Endodermal cell (in vitro differentiated cells): ENCODE results near the gene LRIT1. TPM values are rescaled to one million over a fixed set of nuclear protein-coding genes. Genes with fewer than 3 reads are reported as not detected.

Source experiments
- DNase-seq: peaks from one replicate; pipeline ENCODE4 v3.0.0-alpha.2; 2017
- H3K27ac ChIP-seq: 2 replicates; pipeline ENCODE4 v1.5.1; 2013; ENCODE audit warnings: mild to moderate bottlenecking, low read depth, low read length, moderate library complexity
- H3K27me3 ChIP-seq: 2 replicates; pipeline ENCODE4 v1.6.1; 2013; ENCODE audit warnings: mild to moderate bottlenecking, low read length, moderate library complexity; ENCODE audit not compliant: insufficient read depth, control insufficient read depth, poor library complexity, severe bottlenecking
- H3K36me3 ChIP-seq: 2 replicates; pipeline ENCODE4 v1.7.0; 2013; ENCODE audit warnings: mild to moderate bottlenecking, low read length, moderate library complexity; ENCODE audit not compliant: control insufficient read depth, insufficient read depth
- H3K4me1 ChIP-seq: one replicate; pipeline ENCODE4 v1.7.0; 2013; ENCODE audit warnings: low read length; ENCODE audit not compliant: control insufficient read depth, insufficient read depth
- H3K4me3 ChIP-seq: 2 replicates; pipeline ENCODE4 v1.5.1; 2013; ENCODE audit warnings: mild to moderate bottlenecking, low read length, moderate library complexity
- H3K9ac ChIP-seq: 2 replicates; pipeline ENCODE4 v1.6.1; 2013; ENCODE audit warnings: mild to moderate bottlenecking, low read length, moderate library complexity; ENCODE audit not compliant: poor library complexity, severe bottlenecking; ENCODE audit errors: extremely low read depth
- H3K9me3 ChIP-seq: 2 replicates; pipeline ENCODE4 v1.6.1; 2013; ENCODE audit warnings: mild to moderate bottlenecking, low read length, moderate library complexity; ENCODE audit not compliant: control insufficient read depth
- H3K27ac Mint-ChIP-seq: 2 replicates; pipeline ENCODE4 v1.8.0; 2020; ENCODE audit warnings: mixed read lengths
- H3K27me3 Mint-ChIP-seq: 2 replicates; pipeline ENCODE4 v1.8.0; 2021; ENCODE audit warnings: mild to moderate bottlenecking, mixed read lengths; ENCODE audit not compliant: insufficient read depth
- H3K36me3 Mint-ChIP-seq: 2 replicates; pipeline ENCODE4 v1.8.0; 2020; ENCODE audit warnings: low read depth, mixed read lengths
- H3K4me1 Mint-ChIP-seq: 2 replicates; pipeline ENCODE4 v1.8.0; 2020; ENCODE audit warnings: mixed read lengths
- H3K4me3 Mint-ChIP-seq: 2 replicates; pipeline ENCODE4 v1.8.0; 2020; ENCODE audit warnings: mild to moderate bottlenecking, moderate library complexity, mixed read lengths
- H3K9me3 Mint-ChIP-seq: 2 replicates; pipeline ENCODE4 v1.8.0; 2020; ENCODE audit warnings: mild to moderate bottlenecking, mixed read lengths
- WGBS, 2 experiments: methylation state at CpG; one replicate each; pipeline versions ENCODE4 v1.1.5 to v1.1.7; 2013; ENCODE audit warnings: missing lambda C conversion rate in 2 of 2, mixed read lengths in 1 of 2; ENCODE audit not compliant: insufficient coverage in 1 of 2, insufficient read length in 1 of 2; 5-methylcytosine and 5-hydroxymethylcytosine counted together
- total RNA-seq, 2 donors: library from RNA; stranded (reverse); fragmentation: NEBNext Ultra II Directional in 1 of 2; extraction: Animal tissue kit (Norgen Biotek cat#: 25700) in 1 of 2; gene quantifications; 2 replicates in 1 of 2; 3 replicates in 1 of 2; pipeline ENCODE4 v1.2.1, GENCODE V29; 2021
- TF ChIP-seq, protein P1 (sequence below): fragments of 200-600 bp; sonication (generic); conservative IDR thresholded peaks from 2 replicates; pipeline ENCODE4 v1.5.0; 2021; ENCODE audit warnings: antibody characterized with exemption, mild to moderate bottlenecking

LRIT1 gene
- total RNA-seq, 2 donors from 2014 or later = 0.11 TPM; not detected in 1

DNA sequence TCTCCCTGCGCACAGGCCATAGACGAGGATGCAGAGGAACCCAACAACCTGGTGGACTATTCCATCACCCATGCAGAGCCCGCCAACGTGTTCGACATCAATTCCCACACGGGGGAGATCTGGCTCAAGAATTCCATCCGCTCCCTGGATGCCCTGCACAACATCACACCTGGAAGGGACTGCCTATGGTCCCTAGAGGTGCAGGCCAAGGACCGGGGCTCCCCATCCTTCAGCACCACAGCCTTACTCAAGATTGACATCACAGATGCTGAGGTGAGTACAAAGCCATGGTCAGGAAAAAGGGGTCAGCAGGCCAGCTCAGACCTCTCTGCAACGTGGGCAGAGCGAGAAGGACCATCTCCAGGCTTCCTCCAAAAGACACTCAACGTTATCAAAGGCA is 28.3 kb downstream of the LRIT1 start:
- H3K4me1 Mint-ChIP-seq = no peaks in the 10 kb centered on the region
- no peak for DNase-seq
- H3K27ac Mint-ChIP-seq = no peak overlapping the region
- Histone ChIP-seq H3K9me3 (no peaks in the 10 kb centered on the region), H3K36me3 (no peaks in the 10 kb centered on the region), H3K4me3 (no peak overlapping the region), H3K27ac (no peak overlapping the region), H3K4me1 (no peaks in the 10 kb centered on the region), H3K27me3 (no peaks in the 10 kb centered on the region), H3K9ac (no peak overlapping the region)
- 87 to 88% methylated on average over 8 to 11 of the region's 11 CpGs for WGBS, 2 experiments
- no peaks in the 10 kb centered on the region for H3K9me3 Mint-ChIP-seq
- no peaks in the 10 kb centered on the region for H3K27me3 Mint-ChIP-seq
- no peak overlapping the region for H3K4me3 Mint-ChIP-seq
- no peaks in the 10 kb centered on the region for H3K36me3 Mint-ChIP-seq
- TF ChIP-seq, protein P1, sequence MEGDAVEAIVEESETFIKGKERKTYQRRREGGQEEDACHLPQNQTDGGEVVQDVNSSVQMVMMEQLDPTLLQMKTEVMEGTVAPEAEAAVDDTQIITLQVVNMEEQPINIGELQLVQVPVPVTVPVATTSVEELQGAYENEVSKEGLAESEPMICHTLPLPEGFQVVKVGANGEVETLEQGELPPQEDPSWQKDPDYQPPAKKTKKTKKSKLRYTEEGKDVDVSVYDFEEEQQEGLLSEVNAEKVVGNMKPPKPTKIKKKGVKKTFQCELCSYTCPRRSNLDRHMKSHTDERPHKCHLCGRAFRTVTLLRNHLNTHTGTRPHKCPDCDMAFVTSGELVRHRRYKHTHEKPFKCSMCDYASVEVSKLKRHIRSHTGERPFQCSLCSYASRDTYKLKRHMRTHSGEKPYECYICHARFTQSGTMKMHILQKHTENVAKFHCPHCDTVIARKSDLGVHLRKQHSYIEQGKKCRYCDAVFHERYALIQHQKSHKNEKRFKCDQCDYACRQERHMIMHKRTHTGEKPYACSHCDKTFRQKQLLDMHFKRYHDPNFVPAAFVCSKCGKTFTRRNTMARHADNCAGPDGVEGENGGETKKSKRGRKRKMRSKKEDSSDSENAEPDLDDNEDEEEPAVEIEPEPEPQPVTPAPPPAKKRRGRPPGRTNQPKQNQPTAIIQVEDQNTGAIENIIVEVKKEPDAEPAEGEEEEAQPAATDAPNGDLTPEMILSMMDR = no peak

DNA sequence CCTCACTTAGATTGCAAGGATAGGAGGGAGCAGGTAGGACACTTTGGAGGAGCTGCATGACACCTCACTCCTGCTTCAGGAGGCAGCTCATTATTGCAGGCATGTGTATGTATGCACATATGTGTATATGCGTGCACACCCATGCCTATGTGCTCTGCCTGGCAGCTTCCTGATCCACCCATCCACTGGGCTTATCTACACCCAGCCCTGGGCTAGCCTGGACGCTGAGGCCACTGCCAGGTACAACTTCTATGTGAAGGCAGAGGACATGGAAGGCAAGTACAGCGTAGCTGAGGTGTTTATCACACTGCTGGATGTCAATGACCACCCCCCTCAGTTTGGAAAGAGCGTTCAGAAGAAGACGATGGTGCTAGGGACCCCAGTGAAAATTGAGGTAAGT is 29.3 kb downstream of the LRIT1 start:
- Mint-ChIP-seq H3K27ac (no peak overlapping the region), H3K4me1 (no peaks in the 10 kb centered on the region), H3K36me3 (no peaks in the 10 kb centered on the region), H3K9me3 (no peaks in the 10 kb centered on the region), H3K4me3 (no peak overlapping the region), H3K27me3 (peaks cover 3% of the 10 kb centered on the region)
- no peak for DNase-seq
- no peak overlapping the region for H3K9ac ChIP-seq
- no peaks in the 10 kb centered on the region for H3K36me3 ChIP-seq
- 85 to 89% methylated on average over 3 to 5 of the region's 5 CpGs for WGBS, 2 experiments
- H3K9me3 ChIP-seq = no peaks in the 10 kb centered on the region
- TF ChIP-seq, protein P1 = no peak
- no peaks in the 10 kb centered on the region for H3K4me1 ChIP-seq
- peaks cover 9% of the 10 kb centered on the region for H3K27me3 ChIP-seq
- H3K4me3 ChIP-seq = no peak overlapping the region
- H3K27ac ChIP-seq = no peak overlapping the region

DNA sequence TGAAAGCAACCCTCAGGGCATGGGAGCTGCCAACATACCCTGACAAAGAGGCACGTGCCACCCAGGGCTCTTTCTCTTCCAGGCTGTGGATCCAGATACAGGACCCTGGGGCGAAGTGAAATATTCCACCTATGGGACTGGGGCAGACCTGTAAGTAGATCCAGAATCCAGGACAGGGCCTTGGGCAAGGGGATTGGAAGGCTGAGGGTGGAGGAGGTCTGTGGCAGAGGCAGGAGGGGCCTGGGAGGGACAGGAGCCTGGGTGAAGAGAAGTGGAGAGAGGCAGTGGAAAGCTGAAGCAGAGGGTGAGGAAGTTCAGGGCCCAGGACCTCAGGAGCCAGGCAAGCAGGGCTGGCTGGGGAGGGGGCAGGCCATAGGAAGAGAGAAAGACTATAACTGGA is 29.8 kb downstream of the LRIT1 start:
- peaks cover 4% of the 10 kb centered on the region for H3K27me3 Mint-ChIP-seq
- no peaks in the 10 kb centered on the region for H3K9me3 Mint-ChIP-seq
- 71 to 81% methylated on average over 1 to 2 of the region's 2 CpGs for WGBS, 2 experiments

More for the DNA sequence above, 29.8 kb downstream of the LRIT1 start:
- H3K27ac Mint-ChIP-seq = no peak overlapping the region
- H3K36me3 Mint-ChIP-seq = no peaks in the 10 kb centered on the region
- no peak overlapping the region for H3K27ac ChIP-seq
- TF ChIP-seq, protein P1 = no peak
- no peaks in the 10 kb centered on the region for H3K9me3 ChIP-seq
- DNase-seq = no peak
- H3K36me3 ChIP-seq = no peaks in the 10 kb centered on the region
- H3K4me1 ChIP-seq = no peaks in the 10 kb centered on the region
- H3K4me1 Mint-ChIP-seq = no peaks in the 10 kb centered on the region
- H3K4me3 Mint-ChIP-seq = no peak overlapping the region
- no peak overlapping the region for H3K9ac ChIP-seq
- no peak overlapping the region for H3K4me3 ChIP-seq
- peaks cover 13% of the 10 kb centered on the region for H3K27me3 ChIP-seq
